Right renal cortex interstitium (tissue), 3 donors: Measurements from ENCODE around the gene NDUFC2. TPM values are rescaled to one million over a fixed set of nuclear protein-coding genes. Genes with fewer than 3 reads are reported as not detected.
A peak's percentile ranks its signal among the peaks of the same experiment; 100 is the strongest.
"Not testable (repeated sequence)": the region's sequence is repeated elsewhere in the genome, so short reads cannot be mapped to it uniquely, and the experiment has no call there.

ENCODE experiments used
- DNase-seq, 3 donors: peaks; one replicate each; pipeline ENCODE4 v3.0.0-alpha.2; 2013; ENCODE audit warnings: low read depth in 3 of 3, low spot score in 2 of 3
- polyA plus RNA-seq, 3 donors: library from polyadenylated mRNA; unstranded; fragments of 120-200 nt; gene quantifications; one replicate each; pipeline ENCODE4 v1.2.1, GENCODE V29; 2013; ENCODE audit not compliant: insufficient read length in 3 of 3

Gene NDUFC2
- polyA plus RNA-seq, 3 donors: 136 to 155 (median 148) TPM

GRCh38 chr11:78032090-78032489 lies 47.6 kb downstream of the NDUFC2 start:
- DNase-seq: no peak

DNA sequence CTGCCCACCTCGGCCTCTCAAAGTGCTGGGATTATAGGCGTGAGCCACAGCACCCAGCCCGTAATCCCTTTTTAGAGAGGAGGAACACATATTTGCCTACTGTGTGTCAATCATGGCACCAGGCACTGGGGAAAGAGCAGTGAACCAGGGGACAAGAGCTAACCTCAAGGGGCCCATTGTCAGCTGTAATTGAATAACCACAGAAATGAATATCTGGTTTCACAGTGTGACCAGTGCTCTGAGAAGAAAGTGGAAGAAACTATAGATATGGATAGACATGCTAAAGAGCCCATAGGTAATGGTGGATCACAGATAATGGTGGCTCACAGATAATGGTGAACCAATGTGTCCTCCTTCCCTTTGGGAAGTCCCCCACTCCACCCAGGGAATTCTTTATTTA lies 48.0 kb downstream of the NDUFC2 start:
- no peak for DNase-seq

GRCh38 chr11:78030429-78031325 lies 49.0 kb downstream of the NDUFC2 start:
- peak in 2 of 3 donors; percentile 78 for DNase-seq

- DNase-seq: not testable (repeated sequence)
Observed at GRCh38 chr11:78028423-78028822, 51.2 kb downstream of the NDUFC2 start.

- no peak for DNase-seq
Observed at GRCh38 chr11:78027759-78028158, 51.9 kb downstream of the NDUFC2 start.

GRCh38 chr11:78025378-78025777 lies 54.3 kb downstream of the NDUFC2 start:
- no peak for DNase-seq

DNA sequence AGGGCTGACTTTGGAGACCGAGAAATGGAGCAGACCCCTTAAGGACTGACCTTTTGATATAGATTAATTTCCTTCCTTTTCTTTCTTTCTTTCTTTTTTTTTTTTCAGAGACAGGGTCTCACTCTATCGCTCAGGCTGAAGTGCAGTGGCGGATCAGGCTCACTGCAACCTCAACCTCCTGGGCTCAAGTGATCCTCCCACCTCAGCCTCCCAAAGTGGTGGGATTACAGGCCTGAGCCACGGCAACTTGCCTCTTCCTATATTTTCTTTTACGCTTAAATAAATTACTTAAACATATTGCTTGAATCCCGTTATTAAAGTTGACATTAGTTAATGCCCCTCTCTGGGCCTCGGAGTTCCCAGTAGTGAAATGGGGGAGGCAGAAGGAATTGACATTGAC lies 56.2 kb downstream of the NDUFC2 start:
- DNase-seq: no peak

GRCh38 chr11:78022397-78023396 lies 57.0 kb downstream of the NDUFC2 start, which contains the start of gene KCTD14:
TSS of gene KCTD14 (minus strand) at chr11:78023276. CDS start at chr11:78023249, 27 bp downstream.
- peak in 1 of 3 donors; percentile 35 for DNase-seq

- no peak for DNase-seq
Observed at GRCh38 chr11:78021611-78022010, 58.1 kb downstream of the NDUFC2 start.

DNA sequence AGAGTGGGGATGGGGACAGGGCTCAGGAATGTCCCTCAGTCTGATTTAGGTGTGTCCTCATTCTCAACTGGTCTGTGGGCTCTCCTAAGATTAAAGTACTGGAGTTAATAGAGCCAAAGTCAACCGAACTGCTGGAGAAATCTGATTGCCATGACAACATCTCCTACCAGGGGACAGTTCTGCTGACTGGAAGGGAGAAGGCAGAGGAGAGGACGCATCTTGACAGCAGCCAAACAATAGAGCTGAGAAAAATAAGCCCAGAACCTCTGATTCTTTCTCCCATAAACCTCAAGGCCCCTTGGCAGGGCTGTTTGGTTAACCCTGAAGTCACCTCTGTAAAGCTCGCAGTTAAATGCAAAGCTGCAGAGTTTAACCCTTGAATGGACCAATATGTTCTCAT lies 59.4 kb downstream of the NDUFC2 start:
- DNase-seq: no peak

DNA sequence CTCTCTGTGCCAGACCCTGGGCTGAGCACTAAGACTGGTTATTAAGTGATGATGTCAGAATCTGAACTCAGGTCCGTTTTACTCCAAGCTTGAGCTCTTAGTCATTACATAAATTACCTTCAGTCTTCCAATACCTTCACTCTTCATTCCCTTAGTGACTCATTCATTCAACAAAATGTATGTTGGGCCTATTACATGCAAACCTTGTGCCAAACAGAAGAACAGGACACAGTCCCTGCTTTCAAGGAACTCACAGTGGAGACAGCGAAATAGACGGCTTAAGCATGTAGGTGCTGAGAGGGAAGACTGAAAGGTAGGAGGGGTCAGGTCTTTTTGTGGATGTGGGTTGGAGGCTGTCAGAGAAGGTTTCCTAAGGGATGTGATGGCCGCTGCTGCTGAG lies 59.9 kb downstream of the NDUFC2 start:
- no peak for DNase-seq

Other genes starting within 250 kb of the NDUFC2 start
- 10 to 100 TPM; 39.3 to 44.7 (median 42.7) TPM for gene INTS4, start 85.2 kb downstream of the NDUFC2 start, polyA plus RNA-seq
- 10 to 100 TPM; 16.4 to 17.7 (median 16.8) TPM for gene KCTD14, start 56.6 kb downstream of the NDUFC2 start, polyA plus RNA-seq
- gene THRSP, start 16.0 kb downstream of the NDUFC2 start, polyA plus RNA-seq: under 1 TPM; 0.18 to 0.40 (median 0.21) TPM
- gene ALG8, start 59.8 kb upstream of the NDUFC2 start, polyA plus RNA-seq: 10 to 100 TPM; 65.9 to 73.6 (median 69.3) TPM
- 10 to 100 TPM in 1 of 3 donors, 1 to 10 TPM in 2; 6.9 to 11.5 (median 9.0) TPM for gene KCTD21, start 108.8 kb upstream of the NDUFC2 start, polyA plus RNA-seq
- gene USP35, start 109.1 kb upstream of the NDUFC2 start, polyA plus RNA-seq: 1 to 10 TPM; 4.1 to 5.1 (median 4.9) TPM